ENCODE data around the gene HLA-DPA1. TPM values are rescaled to one million over a fixed set of nuclear protein-coding genes. Genes with fewer than 3 reads are reported as not detected.

Gene HLA-DPA1
- 0.59 and 2.5 TPM in 2 replicates for total RNA-seq (2014; rRNA removed; shearing (Covaris generic); ENCODE audit: low replicate concordance)

DNA sequence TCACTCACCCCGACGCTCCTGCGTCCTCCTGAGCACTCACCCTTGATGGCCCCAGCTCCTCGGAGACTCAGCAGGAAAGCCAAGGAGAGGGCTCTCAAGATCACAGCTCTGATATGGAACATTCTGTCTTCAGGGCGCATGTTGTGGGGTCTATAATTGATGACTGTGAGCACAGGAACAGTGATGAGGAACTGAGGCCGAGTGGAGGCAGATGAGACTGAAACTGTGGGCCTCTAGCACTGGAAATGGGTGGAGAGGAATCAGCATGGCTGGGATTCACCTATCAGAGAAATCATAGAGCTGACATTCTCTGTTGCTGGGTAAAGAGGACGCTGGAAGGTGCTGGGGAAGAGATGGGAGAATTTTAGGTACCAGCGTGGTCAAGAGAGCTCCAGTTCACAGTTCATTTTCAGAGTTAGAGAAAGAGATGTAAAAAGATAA, at the start of gene HLA-DPA1:
TSS of gene HLA-DPA1 (minus strand) at position 219 of the 441 bp plus-strand sequence.
- H3K36me3 ChIP-seq, result no peaks in the 10 kb centered on the region
- H3K27me3 ChIP-seq, result 0 out of 2 replicates have a peak, but pooled peaks cover 5% of the 10 kb centered on the region
- no peak within 1 kb of the TSS for H3K4me3 ChIP-seq
- peak; percentile 45 for DNase-seq
- no peaks in the 10 kb centered on the region for H3K9me3 ChIP-seq

DNA sequence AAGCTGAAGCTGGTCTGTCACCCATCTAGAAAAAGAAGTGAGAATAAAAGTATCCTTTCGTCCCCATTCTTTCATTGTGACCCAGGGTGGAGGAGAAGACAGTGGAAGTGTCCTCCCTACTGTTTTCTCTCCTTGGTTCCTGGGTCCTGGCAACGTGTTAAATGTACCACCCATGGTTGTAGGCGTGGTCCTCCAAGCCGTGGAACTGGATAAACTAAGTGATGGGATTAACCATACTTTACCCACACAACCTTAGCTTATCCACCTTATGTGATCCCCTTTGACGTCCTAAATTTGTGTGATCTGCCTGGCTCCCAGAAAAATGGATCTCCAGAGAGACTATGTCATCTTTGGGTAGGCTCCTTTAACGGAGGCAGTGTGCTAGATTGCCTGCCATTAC, 49.7 kb upstream of the HLA-DPA1 start:
- Histone ChIP-seq H3K9me3 (peaks cover 22% of the 10 kb centered on the region), H3K27me3 (peaks cover 16% of the 10 kb centered on the region), H3K4me3 (no peak overlapping the region), H3K36me3 (no peaks in the 10 kb centered on the region)
- no peak for DNase-seq

DNA sequence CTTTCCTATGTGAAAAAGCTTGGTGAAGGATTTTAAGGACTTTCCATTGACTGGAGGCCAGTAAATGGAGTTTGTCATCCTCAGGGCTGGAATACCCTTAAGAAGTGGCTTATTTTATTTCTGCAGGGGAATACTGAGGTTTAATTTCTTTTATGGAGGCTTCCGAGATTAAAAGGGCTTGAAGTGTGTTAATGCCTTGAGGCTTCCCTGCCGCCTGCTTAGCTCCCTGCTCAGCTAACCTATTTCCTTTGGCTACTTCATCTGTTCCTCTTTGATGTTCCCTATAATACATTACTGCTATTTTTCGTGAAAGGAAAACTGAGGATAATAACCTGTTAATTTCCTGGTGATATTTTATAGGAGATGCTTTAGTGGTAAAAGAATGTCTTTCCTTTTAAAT, 46.6 kb upstream of the HLA-DPA1 start:
- peaks cover 18% of the 10 kb centered on the region for H3K9me3 ChIP-seq
- H3K36me3 ChIP-seq, result no peaks in the 10 kb centered on the region
- peaks cover 44% of the 10 kb centered on the region for H3K27me3 ChIP-seq
- H3K4me3 ChIP-seq, result no peak overlapping the region
- no peak for DNase-seq

DNA sequence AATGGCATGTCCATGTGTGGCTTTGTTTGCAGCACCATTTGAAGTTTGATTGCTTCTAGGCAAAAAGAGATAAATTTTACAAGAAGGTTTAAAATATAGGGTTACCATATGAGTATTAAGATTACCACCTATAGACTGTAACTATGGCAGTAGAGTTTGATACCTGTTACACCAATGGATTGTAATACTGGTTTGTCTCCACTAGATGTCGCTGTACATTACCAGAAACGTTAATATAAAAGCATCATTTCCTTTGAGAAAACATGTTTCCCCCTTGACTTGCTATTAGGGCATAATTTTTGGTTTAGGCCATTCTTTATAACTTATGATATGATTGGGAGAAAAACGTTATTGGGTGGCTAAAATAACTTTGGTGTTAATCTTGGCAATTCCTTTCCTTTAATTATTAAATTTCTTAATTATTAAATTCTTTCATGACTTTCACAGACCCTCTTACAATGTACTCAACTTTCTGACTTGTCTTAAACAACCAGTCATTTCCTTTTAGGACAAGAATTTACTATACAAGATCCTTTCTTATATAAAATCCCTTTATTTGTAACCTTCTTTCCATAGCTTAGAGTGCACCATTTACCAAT, 45.2 kb upstream of the HLA-DPA1 start:
- DNase-seq, result no peak
- peaks cover 58% of the 10 kb centered on the region for H3K27me3 ChIP-seq
- peaks cover 5% of the 10 kb centered on the region for H3K9me3 ChIP-seq
- no peaks in the 10 kb centered on the region for H3K36me3 ChIP-seq
- H3K4me3 ChIP-seq, result no peak overlapping the region

DNA sequence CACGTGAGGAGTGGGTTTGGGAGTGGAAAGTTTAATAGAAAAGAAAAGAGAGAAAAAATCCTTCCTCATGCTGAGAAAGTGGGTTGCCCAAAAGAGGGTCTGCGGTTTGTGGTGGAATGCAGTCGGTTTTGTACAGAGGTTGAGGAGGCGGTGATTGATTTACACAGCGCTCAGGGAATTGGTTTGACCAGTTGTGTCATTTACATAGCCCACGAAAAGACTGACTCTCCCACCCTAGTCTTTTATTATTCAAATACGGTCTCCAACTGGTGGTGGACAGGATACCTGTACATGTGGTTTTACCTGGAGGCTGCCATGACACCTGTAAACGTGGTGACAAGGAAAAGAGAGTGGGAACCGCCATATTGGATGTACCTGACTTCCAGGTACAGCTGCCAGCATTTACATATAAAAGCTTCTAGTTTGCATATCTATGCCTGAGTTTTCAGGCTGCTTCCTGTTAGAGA, 44.4 kb upstream of the HLA-DPA1 start:
- no peak for DNase-seq
- H3K9me3 ChIP-seq, result no peaks in the 10 kb centered on the region
- no peak overlapping the region for H3K4me3 ChIP-seq
- H3K27me3 ChIP-seq, result peaks cover 66% of the 10 kb centered on the region
- H3K36me3 ChIP-seq, result no peaks in the 10 kb centered on the region

DNA sequence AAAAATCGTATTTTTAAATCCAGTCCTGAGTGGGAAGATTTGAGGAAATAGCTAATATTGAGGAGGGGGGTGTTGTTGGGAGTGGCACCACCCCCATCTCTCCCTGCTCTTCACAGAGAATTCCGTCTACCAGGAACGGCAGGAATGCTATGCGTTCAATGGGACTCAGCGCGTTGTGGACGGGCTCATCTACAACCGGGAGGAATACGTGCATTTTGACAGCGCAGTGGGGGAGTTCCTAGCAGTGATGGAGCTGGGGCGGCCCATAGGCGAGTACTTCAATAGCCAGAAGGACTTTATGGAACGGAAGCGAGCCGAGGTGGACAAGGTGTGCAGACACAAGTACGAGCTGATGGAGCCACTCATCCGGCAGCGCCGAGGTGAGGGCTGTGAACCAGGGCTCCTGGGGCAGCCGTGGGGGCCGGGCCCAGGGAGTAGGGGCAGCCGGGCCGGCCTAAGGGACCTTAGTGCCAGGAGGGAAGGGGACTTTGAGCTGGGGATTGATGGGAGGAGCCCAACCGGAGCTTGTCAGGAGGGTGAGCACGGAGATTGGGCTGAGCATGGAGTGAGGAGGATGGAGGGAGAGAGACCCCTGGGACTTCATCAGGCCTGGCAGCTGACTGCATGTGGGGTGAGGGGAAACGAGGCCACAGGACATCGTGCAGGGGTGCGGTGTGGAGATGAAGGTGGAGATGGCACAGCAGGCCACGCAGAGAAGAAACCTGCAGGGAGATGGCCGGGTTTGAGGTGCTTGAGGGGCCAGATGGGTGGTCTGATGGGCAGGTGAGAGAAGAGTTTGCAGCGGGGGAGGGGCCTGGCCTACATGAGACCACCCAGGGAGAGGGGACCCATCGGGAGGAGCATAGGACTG, 43.6 kb upstream of the HLA-DPA1 start:
- DNase-seq, result peak; percentile 36
- Histone ChIP-seq H3K36me3 (no peaks in the 10 kb centered on the region), H3K9me3 (no peaks in the 10 kb centered on the region), H3K27me3 (peaks cover 71% of the 10 kb centered on the region), H3K4me3 (no peak overlapping the region)

DNA sequence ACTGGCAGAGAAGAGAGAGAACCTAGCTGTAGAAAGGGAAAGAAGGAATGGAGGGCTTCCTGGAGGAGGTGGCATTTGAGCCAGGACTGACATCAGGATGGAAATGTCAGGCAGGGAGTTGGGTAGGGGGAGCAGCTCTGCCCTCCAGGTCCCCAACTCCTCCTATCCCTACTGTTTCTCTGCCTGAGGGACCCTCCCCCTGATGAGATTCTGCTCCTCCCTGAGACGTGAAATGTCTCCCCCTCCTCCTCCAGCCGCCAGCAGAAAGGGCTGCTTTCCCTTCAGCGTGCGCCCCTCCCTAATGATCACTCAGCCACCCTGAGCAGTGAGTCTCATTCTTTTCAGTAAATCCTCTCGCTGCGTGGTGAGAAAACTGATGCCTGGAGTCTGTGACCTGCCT, 43.0 kb upstream of the HLA-DPA1 start:
- H3K36me3 ChIP-seq, result no peaks in the 10 kb centered on the region
- no peak overlapping the region for H3K4me3 ChIP-seq
- no peak for DNase-seq
- H3K9me3 ChIP-seq, result no peaks in the 10 kb centered on the region
- peaks cover 77% of the 10 kb centered on the region for H3K27me3 ChIP-seq

DNA sequence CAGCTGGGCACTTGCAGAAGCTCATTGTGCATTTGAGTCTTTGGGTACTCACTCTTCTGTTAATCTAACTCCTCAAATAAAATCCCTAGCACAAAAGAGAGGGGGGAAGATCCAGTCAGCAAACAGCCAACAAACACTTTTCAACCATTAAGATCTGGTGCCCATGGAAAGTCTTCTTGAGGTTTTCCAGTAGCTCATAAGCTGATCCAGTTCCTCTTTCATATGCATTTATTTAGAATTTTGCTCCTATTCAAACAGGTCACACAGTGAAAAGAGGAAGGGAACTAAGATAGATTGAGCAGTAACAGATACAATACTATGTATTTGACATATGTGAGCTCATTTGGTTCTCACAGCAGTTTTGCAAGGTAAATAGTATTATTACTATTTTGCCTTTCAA, 41.0 kb upstream of the HLA-DPA1 start:
- no peak for DNase-seq
- Histone ChIP-seq H3K36me3 (no peaks in the 10 kb centered on the region), H3K27me3 (peaks cover 89% of the 10 kb centered on the region), H3K9me3 (no peaks in the 10 kb centered on the region), H3K4me3 (no peak overlapping the region)

DNA sequence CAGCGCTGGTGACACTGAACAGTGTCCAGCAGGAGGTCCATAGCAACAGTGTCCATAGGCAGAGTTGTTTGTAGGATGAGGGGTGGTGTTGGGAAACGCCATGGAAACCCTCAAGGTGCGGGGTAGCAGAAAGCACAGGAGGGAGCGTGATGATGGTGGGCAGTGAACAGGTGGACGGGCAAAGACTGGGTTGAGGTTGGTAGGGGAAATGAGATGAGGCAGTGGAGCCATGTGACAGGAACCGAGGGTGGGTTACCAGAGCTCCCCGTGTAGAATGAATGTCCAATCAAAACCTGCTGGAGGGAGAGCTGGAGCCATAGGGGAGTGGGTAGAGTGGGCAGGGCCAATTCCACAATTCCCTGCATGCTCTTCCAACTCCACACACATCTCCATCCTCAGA, 40.3 kb upstream of the HLA-DPA1 start:
- H3K36me3 ChIP-seq, result no peaks in the 10 kb centered on the region
- peaks cover 92% of the 10 kb centered on the region for H3K27me3 ChIP-seq
- H3K4me3 ChIP-seq, result no peak overlapping the region
- H3K9me3 ChIP-seq, result no peaks in the 10 kb centered on the region
- no peak for DNase-seq

DNA sequence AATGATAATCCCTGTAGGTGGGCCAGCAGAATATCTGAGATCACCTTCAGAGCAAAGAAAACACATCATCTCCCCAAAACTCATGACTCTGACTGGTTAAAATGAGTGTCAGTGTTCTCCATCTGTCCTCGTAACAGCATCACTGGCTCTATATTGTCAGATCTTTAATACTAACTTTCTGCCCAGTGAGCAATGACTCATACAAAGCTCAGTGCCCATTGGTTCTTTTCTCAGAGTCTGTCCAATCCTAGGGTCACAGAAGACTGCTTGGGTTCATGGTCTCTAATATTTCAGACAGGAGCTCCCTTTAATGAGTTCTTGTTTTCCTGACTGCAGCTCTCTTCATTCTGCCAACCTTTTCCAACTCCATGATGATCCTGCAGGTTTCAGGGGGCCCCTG, 38.7 kb upstream of the HLA-DPA1 start:
- Histone ChIP-seq H3K9me3 (no peaks in the 10 kb centered on the region), H3K36me3 (no peaks in the 10 kb centered on the region), H3K4me3 (no peak overlapping the region), H3K27me3 (peaks cover 92% of the 10 kb centered on the region)
- DNase-seq, result peak; percentile 55

DNA sequence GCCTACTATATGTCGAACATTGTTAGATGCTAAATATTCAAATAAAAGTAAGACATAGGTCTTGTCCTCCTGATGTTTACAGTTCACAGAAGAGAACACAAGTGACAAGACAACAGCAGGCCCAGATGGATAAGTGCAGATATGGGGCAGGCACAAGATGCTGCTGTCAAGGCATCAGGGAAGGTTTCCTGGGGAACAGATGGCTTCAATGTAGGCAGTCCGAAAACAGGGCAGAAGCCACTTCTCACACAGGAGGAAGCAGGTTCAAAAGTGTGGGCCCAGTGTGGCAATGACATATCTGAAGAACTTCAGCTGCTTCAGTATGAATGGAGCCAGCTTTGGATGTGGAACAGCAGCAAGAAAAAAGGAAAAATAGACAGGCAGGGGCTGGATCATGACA, 34.9 kb upstream of the HLA-DPA1 start:
- H3K9me3 ChIP-seq, result no peaks in the 10 kb centered on the region
- no peak overlapping the region for H3K4me3 ChIP-seq
- H3K27me3 ChIP-seq, result peaks cover 58% of the 10 kb centered on the region
- H3K36me3 ChIP-seq, result no peaks in the 10 kb centered on the region
- DNase-seq, result no peak

DNA sequence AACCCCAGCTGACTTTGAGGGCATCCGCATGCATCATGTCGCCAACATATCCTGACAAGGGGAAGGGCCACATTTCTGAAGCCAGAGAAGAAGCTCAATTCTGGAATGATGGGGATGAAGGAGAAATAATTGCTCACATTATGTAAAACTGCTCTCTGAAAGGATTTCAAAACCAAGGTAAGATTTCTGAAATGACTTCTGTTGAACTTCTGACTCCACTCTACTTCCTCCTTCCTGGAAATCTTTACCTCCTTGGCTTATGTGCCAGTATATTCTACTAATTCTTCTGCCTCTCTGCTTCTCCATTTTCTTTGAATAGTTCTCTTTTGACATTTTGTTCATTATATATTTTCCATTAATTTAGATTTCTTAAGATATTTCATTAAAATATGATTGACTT, 34.2 kb upstream of the HLA-DPA1 start:
- Histone ChIP-seq H3K27me3 (peaks cover 52% of the 10 kb centered on the region), H3K4me3 (no peak overlapping the region), H3K9me3 (0 out of 2 replicates have a peak, but pooled peaks cover 1% of the 10 kb centered on the region), H3K36me3 (no peaks in the 10 kb centered on the region)
- DNase-seq, result no peak

DNA sequence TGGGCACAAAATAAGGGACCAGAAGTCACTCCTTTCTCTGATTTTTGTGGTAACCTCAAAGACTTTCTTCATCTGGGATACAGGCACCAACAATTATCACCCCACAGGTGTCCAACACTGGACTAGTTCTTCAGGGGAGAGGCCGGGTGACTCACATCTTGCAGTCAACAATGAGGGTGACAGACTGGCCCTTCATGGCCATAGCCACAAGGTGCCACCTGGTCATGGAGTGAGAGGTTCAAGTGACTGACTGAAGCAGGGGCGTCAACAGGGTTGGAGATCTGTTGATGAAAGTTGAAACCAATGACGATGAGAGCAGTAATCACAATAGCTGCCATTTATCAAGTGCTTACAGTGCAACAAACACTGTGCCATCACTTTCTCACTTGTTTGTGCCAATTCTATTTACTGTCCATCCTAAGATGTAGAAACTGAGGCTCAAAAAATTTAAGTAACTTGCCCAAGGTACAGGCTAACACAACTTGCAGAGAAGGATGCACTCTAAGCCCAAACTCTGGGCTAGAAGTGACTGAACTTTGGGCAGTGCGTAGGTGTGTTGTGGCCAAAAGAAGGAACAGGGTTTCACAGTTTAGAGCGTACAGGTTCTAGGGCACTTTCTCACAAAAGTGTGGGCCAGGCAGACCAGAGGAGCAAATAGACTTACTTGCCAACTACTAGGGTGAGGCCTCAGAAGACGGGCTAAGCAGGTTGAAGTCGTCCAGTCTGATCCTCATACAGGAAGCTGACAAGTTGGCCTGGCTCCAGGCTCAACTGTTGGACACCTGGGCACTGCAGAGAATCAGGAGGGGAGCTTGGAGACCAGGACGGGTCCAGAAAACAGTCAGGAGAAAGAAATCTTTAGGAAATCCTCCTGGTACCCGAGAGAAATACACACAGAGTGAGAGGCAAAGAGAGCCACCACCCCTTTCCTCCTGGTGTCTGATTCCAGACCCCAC, 32.7 kb upstream of the HLA-DPA1 start:
- DNase-seq, result no peak
- Histone ChIP-seq H3K27me3 (peaks cover 41% of the 10 kb centered on the region), H3K4me3 (no peak overlapping the region), H3K9me3 (peaks cover 14% of the 10 kb centered on the region), H3K36me3 (no peaks in the 10 kb centered on the region)

DNA sequence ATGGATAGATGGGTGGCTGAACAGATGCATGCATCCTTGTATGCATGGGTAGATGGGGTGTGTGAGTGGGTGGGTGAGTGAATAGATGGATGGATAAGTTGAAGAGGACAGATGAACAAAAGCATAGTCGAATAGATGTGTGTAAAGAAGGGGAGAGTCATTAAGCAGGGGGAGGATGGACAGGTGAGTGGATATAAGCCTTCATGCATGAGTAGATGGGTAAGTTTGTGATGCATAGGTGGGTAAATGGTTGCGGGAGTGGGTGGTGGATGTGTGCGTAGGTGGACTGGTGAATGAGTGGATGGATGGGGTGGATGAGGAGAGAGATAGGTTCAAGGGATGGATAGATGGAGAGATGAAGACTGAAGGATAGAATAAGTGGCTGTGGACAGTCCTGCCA, 31.9 kb upstream of the HLA-DPA1 start:
- H3K27me3 ChIP-seq, result peaks cover 33% of the 10 kb centered on the region
- no peak overlapping the region for H3K4me3 ChIP-seq
- no peaks in the 10 kb centered on the region for H3K36me3 ChIP-seq
- peaks cover 22% of the 10 kb centered on the region for H3K9me3 ChIP-seq
- no peak for DNase-seq

DNA sequence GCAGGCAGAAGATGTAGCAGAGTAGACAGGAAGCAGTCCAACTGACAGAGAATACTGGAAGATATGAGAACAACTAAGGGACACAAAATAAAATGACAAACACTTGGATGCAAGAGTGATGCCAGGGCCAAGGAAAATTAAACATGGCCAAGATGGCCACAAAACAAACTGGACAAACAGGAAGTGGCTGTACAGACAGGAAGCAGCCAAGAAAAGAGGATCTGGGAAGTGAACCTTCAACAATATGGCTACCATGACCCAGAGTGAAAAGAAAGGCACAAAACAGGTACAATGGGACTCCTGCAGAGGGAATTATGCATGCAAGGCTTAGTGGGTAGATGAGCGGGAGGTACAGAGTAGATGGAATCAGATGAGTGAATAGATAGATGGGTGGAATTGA, 31.4 kb upstream of the HLA-DPA1 start:
- Histone ChIP-seq H3K4me3 (no peak overlapping the region), H3K9me3 (peaks cover 27% of the 10 kb centered on the region), H3K36me3 (no peaks in the 10 kb centered on the region), H3K27me3 (peaks cover 28% of the 10 kb centered on the region)
- no peak for DNase-seq

DNA sequence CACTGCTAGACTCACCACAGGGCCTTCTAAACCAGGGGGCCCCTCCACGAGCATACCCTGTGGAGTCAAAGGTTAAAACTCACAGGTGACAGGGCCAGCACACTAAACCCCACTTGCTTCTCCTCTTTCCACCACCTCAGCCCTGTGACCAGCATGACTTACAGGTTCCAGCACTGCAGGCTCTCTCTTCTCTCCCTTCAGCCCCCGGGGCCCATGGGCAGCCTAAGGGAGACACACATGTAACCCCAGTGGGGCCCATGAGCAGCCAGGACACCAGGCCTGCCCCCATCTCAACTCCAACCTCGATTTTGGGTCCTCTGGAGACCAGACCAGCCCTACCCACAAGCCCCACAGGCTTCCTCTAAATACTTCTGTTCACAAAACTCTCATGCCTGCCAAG, 30.3 kb upstream of the HLA-DPA1 start:
- peaks cover 33% of the 10 kb centered on the region for H3K9me3 ChIP-seq
- no peaks in the 10 kb centered on the region for H3K36me3 ChIP-seq
- no peak for DNase-seq
- H3K27me3 ChIP-seq, result peaks cover 21% of the 10 kb centered on the region
- H3K4me3 ChIP-seq, result no peak overlapping the region
